CD14-positive monocyte (primary cell): ENCODE measurements around the gene SLIT2. TPM values are rescaled to one million over a fixed set of nuclear protein-coding genes. Genes with fewer than 3 reads are reported as not detected.

ENCODE experiments used
- DNase-seq, 3 donors: peaks; one replicate each; pipeline ENCODE4 v3.0.0-alpha.2; 2011 to 2022
- H2AFZ ChIP-seq: 2 replicates; pipeline ENCODE4 v1.6.0; 2012; ENCODE audit warnings: mild to moderate bottlenecking, low read depth, low read length, inconsistent platforms; ENCODE audit not compliant: insufficient read depth, poor library complexity, severe bottlenecking
- H3K27ac ChIP-seq, 2 donors: 1 replicate in 1 of 2; 2 replicates in 1 of 2; pipeline ENCODE4 v1.5.1; 2012 to 2013; ENCODE audit warnings: low read length in 2 of 2, control low read depth in 1 of 2, inconsistent platforms in 1 of 2, low read depth in 1 of 2, mild to moderate bottlenecking in 1 of 2
- H3K27me3 ChIP-seq, 2 donors: one replicate each; pipeline versions ENCODE4 v1.6.0 to v1.6.1; 2011 to 2013; ENCODE audit warnings: low read length in 2 of 2; ENCODE audit not compliant: control insufficient read depth in 2 of 2, insufficient read depth in 2 of 2
- H3K36me3 ChIP-seq, 2 donors: replicated peaks in 1 of 2; 1 replicate in 1 of 2; 2 replicates in 1 of 2; pipeline versions ENCODE4 v1.5.1 to v1.6.1; 2012 to 2013; ENCODE audit warnings: low read length in 2 of 2, control low read depth in 1 of 2, inconsistent platforms in 1 of 2, mild to moderate bottlenecking in 1 of 2; ENCODE audit not compliant: insufficient read depth in 2 of 2, control insufficient read depth in 1 of 2
- H3K4me1 ChIP-seq, 2 donors: 1 replicate in 1 of 2; 2 replicates in 1 of 2; pipeline versions ENCODE4 v1.5.1 to v1.6.1; 2012 to 2013; ENCODE audit warnings: low read length in 2 of 2, control low read depth in 1 of 2, inconsistent platforms in 1 of 2, mild to moderate bottlenecking in 1 of 2, moderate library complexity in 1 of 2; ENCODE audit not compliant: insufficient read depth in 2 of 2, control insufficient read depth in 1 of 2
- H3K4me2 ChIP-seq: replicated peaks from 2 replicates; pipeline ENCODE3; 2012; ENCODE audit warnings: low read length, moderate library complexity, mild to moderate bottlenecking; ENCODE audit not compliant: poor library complexity, severe bottlenecking; ENCODE audit errors: extremely low read depth
- H3K4me3 ChIP-seq, 3 experiments: fragments of 200-600 bp in 1 of 3; sonication (generic) in 1 of 3; replicated peaks in 1 of 3; 1 replicate in 2 of 3; 2 replicates in 1 of 3; pipeline ENCODE4 v1.5.1; 2011 to 2013; ENCODE audit warnings: low read length in 3 of 3, mild to moderate bottlenecking in 3 of 3, control low read depth in 2 of 3, low read depth in 2 of 3, inconsistent platforms in 1 of 3, moderate library complexity in 1 of 3
- H3K79me2 ChIP-seq: 2 replicates; pipeline ENCODE4 v1.6.0; 2012; ENCODE audit warnings: mild to moderate bottlenecking, control low read depth, inconsistent platforms, low read length, moderate library complexity; ENCODE audit not compliant: insufficient read depth
- H3K9ac ChIP-seq: 2 replicates; pipeline ENCODE4 v1.6.0; 2017; ENCODE audit warnings: low read length, mild to moderate bottlenecking; ENCODE audit not compliant: insufficient read depth, poor library complexity, severe bottlenecking
- H3K9me3 ChIP-seq, 2 donors: replicated peaks in 1 of 2; 1 replicate in 1 of 2; 2 replicates in 1 of 2; pipeline versions ENCODE4 v1.5.1 to v1.6.1; 2012 to 2013; ENCODE audit warnings: low read length in 2 of 2, control low read depth in 1 of 2; ENCODE audit not compliant: control insufficient read depth in 1 of 2, insufficient read depth in 1 of 2
- H4K20me1 ChIP-seq: 2 replicates; pipeline ENCODE4 v1.6.0; 2012; ENCODE audit warnings: mild to moderate bottlenecking, low read length, control low read depth, moderate library complexity; ENCODE audit not compliant: insufficient read depth
- H3K27ac Mint-ChIP-seq, 7 donors: one replicate each; pipeline ENCODE4 v1.8.0; 2020; ENCODE audit warnings: mild to moderate bottlenecking in 7 of 7, mixed read lengths in 7 of 7, moderate library complexity in 6 of 7, inconsistent platforms in 2 of 7
- H3K27me3 Mint-ChIP-seq, 3 donors: one replicate each; pipeline ENCODE4 v1.8.0; 2021 to 2022; ENCODE audit warnings: low read depth in 3 of 3, mild to moderate bottlenecking in 3 of 3, mixed read lengths in 3 of 3, moderate library complexity in 3 of 3, inconsistent platforms in 1 of 3
- H3K36me3 Mint-ChIP-seq, 2 donors: one replicate each; pipeline ENCODE4 v1.8.0; 2020; ENCODE audit warnings: mixed read lengths in 2 of 2, inconsistent platforms in 1 of 2, mild to moderate bottlenecking in 1 of 2
- H3K4me1 Mint-ChIP-seq: one replicate; pipeline ENCODE4 v1.8.0; 2020; ENCODE audit warnings: mild to moderate bottlenecking, mixed read lengths
- H3K4me3 Mint-ChIP-seq, 2 donors: one replicate each; pipeline ENCODE4 v1.8.0; 2020; ENCODE audit warnings: mild to moderate bottlenecking in 2 of 2, mixed read lengths in 2 of 2, moderate library complexity in 1 of 2
- H3K9me3 Mint-ChIP-seq, 7 donors: one replicate each; pipeline ENCODE4 v1.8.0; 2020 to 2022; ENCODE audit warnings: mixed read lengths in 7 of 7, mild to moderate bottlenecking in 6 of 7, moderate library complexity in 6 of 7, inconsistent platforms in 2 of 7
- CTCF ChIP-seq: fragments of 200-600 bp; IDR thresholded peaks from one replicate; pipeline ENCODE4 v1.8.0; 2022; ENCODE audit warnings: antibody characterized with exemption, mild to moderate bottlenecking
- WGBS: methylation state at CpG from one replicate; pipeline ENCODE4 v1.1.5; 2013; ENCODE audit warnings: missing lambda C conversion rate; ENCODE audit not compliant: insufficient coverage; 5-methylcytosine and 5-hydroxymethylcytosine counted together
- intact Hi-C, 2 donors: fragments of 100-400 bp; cut with micrococcal nuclease; formaldehyde crosslinking; loops; one replicate each; pipeline versions ENCODE4 v1.15.0 to v1.15.1; 2023
- polyA plus RNA-seq, 3 donors: library from polyadenylated mRNA; depleted of rRNA in 1 of 3; unstranded in 2 of 3; stranded (reverse) in 1 of 3; fragments of 300-500 nt in 2 of 3; fragments of >200 nt in 1 of 3; fragmentation: Illumina TruSeq in 2 of 3; gene quantifications; 1 replicate in 2 of 3; 2 replicates in 1 of 3; pipeline ENCODE4 v1.2.3, GENCODE V29; 2012 to 2021

SLIT2 gene
- polyA plus RNA-seq, 3 donors = 0.08 TPM; not detected in 2

- Mint-ChIP-seq H3K36me3 (no peaks in the 10 kb centered on the region), H3K4me3 (peak overlapping the region; percentile 6 to 88), H3K4me1 (peaks cover 5% of the 10 kb centered on the region), H3K9me3 (peaks cover 0 to 18% (median 8%) of the 10 kb centered on the region in 7 donors), H3K27me3 (peaks cover 54 to 71% (median 56%) of the 10 kb centered on the region in 3 donors), H3K27ac (no peak overlapping the region)
- Histone ChIP-seq H4K20me1 (no peaks in the 10 kb centered on the region), H3K9me3 (peaks cover 0 to 33% of the 10 kb centered on the region in 2 donors), H3K4me1 (no peaks in the 10 kb centered on the region), H3K36me3 (no peaks in the 10 kb centered on the region), H3K27me3 (peaks cover 32 to 81% of the 10 kb centered on the region in 2 donors), H3K9ac (no peak overlapping the region), H3K27ac (no peak overlapping the region), H3K79me2 (no peaks in the 10 kb centered on the region), H2AFZ (no peak overlapping the region), H3K4me2 (no peak overlapping the region), H3K4me3 (no peak overlapping the region)
- intact Hi-C loops = no loop called here
- WGBS = 6% methylated on average over 64 of the region's 72 CpGs
- TF ChIP-seq CTCF = no peak
- no peak for DNase-seq
These were observed 3.0 kb downstream of the SLIT2 start for GRCh38 chr4:20254511-20255250.

GRCh38 chr4:20255251-20255586 lies 3.5 kb downstream of the SLIT2 start:
- Mint-ChIP-seq H3K27me3 (peaks cover 54 to 68% (median 56%) of the 10 kb centered on the region in 3 donors), H3K36me3 (no peaks in the 10 kb centered on the region), H3K4me3 (peak overlapping the region in 1 of 2 donors; percentile 88), H3K27ac (no peak overlapping the region), H3K9me3 (peaks cover 0 to 18% (median 8%) of the 10 kb centered on the region in 7 donors), H3K4me1 (peaks cover 5% of the 10 kb centered on the region)
- H3K9me3 ChIP-seq = peaks cover 0 to 33% of the 10 kb centered on the region in 2 donors
- no peak overlapping the region for H2AFZ ChIP-seq
- intact Hi-C loops = no loop called here
- no peak overlapping the region for H3K4me3 ChIP-seq
- no peak for DNase-seq
- peaks cover 34 to 78% of the 10 kb centered on the region in 2 donors for H3K27me3 ChIP-seq
- H3K27ac ChIP-seq = no peak overlapping the region
- no peaks in the 10 kb centered on the region for H4K20me1 ChIP-seq
- WGBS = 20% methylated on average over 4 of the region's 8 CpGs
- no peaks in the 10 kb centered on the region for H3K36me3 ChIP-seq
- H3K79me2 ChIP-seq = no peaks in the 10 kb centered on the region
- no peak overlapping the region for H3K9ac ChIP-seq
- H3K4me1 ChIP-seq = no peaks in the 10 kb centered on the region
- H3K4me2 ChIP-seq = no peak overlapping the region
- no peak for TF ChIP-seq CTCF
